ENCODE data around the gene SYF2. TPM values are rescaled to one million over a fixed set of nuclear protein-coding genes. Genes with fewer than 3 reads are reported as not detected.

The SYF2 gene
- total and polyA plus RNA-seq, 2 of the 13 experiments (the other 11 are each of a cell fraction or from before 2014, with no cell fraction given) = 17.8 to 34.1 TPM

DNA sequence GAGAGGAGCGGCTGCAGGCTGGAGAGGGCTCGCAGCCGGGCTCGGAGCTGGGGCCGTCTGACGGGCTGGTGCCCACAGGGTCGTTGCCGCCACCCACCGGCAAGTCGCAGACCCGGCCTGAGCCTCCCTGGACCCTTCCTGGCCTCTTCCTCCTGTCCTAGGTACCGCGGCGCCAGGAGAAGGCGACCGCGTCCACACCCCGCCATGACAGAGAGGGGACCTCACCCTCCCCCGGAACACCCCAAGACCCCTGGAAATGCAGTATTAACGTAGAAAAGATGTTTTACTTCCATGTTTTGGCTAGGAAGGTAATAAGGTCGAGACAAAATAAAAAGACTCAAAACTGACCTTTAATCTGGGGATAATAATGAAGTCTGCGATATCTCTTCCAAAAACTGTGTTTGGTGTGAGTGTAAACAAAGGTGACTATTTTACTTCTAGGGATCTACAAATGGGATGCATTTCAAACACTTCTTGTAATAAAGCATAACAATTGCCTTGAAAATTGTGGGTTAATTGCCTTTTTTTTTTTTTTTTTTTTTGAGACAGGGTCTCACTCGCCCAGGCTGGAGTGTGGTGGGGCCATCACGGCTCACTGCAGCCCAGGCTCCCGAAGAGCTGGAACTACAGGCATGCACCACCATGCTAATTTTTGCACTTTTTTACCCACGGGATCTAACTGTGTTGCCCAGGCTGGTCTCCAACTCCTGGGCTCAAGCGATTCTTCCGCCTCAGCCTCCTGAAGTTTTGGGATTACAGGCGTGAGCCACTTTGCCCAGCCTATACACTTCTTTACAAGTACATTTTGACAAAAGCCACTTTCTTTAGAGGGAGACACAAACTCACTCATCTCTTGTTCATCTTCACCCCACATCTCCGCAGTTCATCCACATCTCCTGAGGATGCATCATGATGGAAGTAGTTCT is 15.8 kb upstream of the SYF2 start (continued):
- TF ChIP-seq, protein P1, sequence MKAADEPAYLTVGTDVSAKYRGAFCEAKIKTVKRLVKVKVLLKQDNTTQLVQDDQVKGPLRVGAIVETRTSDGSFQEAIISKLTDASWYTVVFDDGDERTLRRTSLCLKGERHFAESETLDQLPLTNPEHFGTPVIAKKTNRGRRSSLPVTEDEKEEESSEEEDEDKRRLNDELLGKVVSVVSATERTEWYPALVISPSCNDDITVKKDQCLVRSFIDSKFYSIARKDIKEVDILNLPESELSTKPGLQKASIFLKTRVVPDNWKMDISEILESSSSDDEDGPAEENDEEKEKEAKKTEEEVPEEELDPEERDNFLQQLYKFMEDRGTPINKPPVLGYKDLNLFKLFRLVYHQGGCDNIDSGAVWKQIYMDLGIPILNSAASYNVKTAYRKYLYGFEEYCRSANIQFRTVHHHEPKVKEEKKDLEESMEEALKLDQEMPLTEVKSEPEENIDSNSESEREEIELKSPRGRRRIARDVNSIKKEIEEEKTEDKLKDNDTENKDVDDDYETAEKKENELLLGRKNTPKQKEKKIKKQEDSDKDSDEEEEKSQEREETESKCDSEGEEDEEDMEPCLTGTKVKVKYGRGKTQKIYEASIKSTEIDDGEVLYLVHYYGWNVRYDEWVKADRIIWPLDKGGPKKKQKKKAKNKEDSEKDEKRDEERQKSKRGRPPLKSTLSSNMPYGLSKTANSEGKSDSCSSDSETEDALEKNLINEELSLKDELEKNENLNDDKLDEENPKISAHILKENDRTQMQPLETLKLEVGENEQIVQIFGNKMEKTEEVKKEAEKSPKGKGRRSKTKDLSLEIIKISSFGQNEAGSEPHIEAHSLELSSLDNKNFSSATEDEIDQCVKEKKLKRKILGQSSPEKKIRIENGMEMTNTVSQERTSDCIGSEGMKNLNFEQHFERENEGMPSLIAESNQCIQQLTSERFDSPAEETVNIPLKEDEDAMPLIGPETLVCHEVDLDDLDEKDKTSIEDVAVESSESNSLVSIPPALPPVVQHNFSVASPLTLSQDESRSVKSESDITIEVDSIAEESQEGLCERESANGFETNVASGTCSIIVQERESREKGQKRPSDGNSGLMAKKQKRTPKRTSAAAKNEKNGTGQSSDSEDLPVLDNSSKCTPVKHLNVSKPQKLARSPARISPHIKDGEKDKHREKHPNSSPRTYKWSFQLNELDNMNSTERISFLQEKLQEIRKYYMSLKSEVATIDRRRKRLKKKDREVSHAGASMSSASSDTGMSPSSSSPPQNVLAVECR (CRISPR knock-in tag; IDR thresholded peaks at IDR 0.05; ENCODE audit: borderline replicate concordance) = no peak
- TF ChIP-seq AFF4 (CRISPR knock-in tag; IDR thresholded peaks at IDR 0.05) = no peak
- no peak for TF ChIP-seq MTF2 (CRISPR knock-in tag; IDR thresholded peaks at IDR 0.05; ENCODE audit: borderline replicate concordance)
- no peak for TF ChIP-seq ZNF850 (CRISPR knock-in tag; conservative IDR thresholded peaks at IDR 0.05)
- TF ChIP-seq ZBTB37 (CRISPR knock-in tag; IDR thresholded peaks at IDR 0.05) = no peak
- no peak for TF ChIP-seq HNF4G (IDR thresholded peaks at IDR 0.05; ENCODE audit: borderline replicate concordance, low read depth, low read length)
- TF ChIP-seq HNF4G (CRISPR knock-in tag; IDR thresholded peaks at IDR 0.05; ENCODE audit: borderline replicate concordance, low read depth) = 0 out of 2 replicates have a peak, but pooled peaks have one; percentile 18
- no peak for TF ChIP-seq SCMH1 (CRISPR knock-in tag; IDR thresholded peaks at IDR 0.05; ENCODE audit: borderline replicate concordance)
- no peak for TF ChIP-seq SMAD3 (CRISPR knock-in tag; IDR thresholded peaks at IDR 0.05)
- no peak for TF ChIP-seq ARHGAP35 (CRISPR knock-in tag; IDR thresholded peaks at IDR 0.05; ENCODE audit: borderline replicate concordance)
- no peak for TF ChIP-seq ZMYM4 (CRISPR knock-in tag; IDR thresholded peaks at IDR 0.05)
- TF ChIP-seq ISX (CRISPR knock-in tag; conservative IDR thresholded peaks at IDR 0.05) = 0 out of 2 replicates have a peak, but pooled peaks have one; percentile 18
- no peak for TF ChIP-seq SAFB2 (CRISPR knock-in tag; IDR thresholded peaks at IDR 0.05; ENCODE audit: borderline replicate concordance, low read depth)
- no peak for TF ChIP-seq CAMTA2 (CRISPR knock-in tag; IDR thresholded peaks at IDR 0.05; ENCODE audit: borderline replicate concordance)
- no peak for TF ChIP-seq ZNF672 (CRISPR knock-in tag; IDR thresholded peaks at IDR 0.05)
- no peak for TF ChIP-seq ZBTB7B (CRISPR knock-in tag; IDR thresholded peaks at IDR 0.05)
- no peak for TF ChIP-seq ZBTB2 (CRISPR knock-in tag; IDR thresholded peaks at IDR 0.05; ENCODE audit: low read depth)
- no peak for TF ChIP-seq MTA3 (CRISPR knock-in tag; IDR thresholded peaks at IDR 0.05)

Data from HepG2 (cell line).